Neural progenitor cell (in vitro differentiated cells): ENCODE measurements around the gene BOK.

Experiments
- CTCF ChIP-seq: fragments of 200-600 bp; sonication (generic); IDR thresholded peaks from 2 replicates; pipeline ENCODE4 v1.5.1; 2017; ENCODE audit warnings: antibody characterized with exemption, mild to moderate bottlenecking
- EZH2 ChIP-seq: fragments of 200-600 bp; sonication (generic); IDR thresholded peaks from 2 replicates; pipeline ENCODE4 v1.6.1; 2017; ENCODE audit warnings: antibody characterized with exemption, mild to moderate bottlenecking, moderate library complexity
- EZH2phosphoT487 ChIP-seq: fragments of 200-600 bp; sonication (generic); IDR thresholded peaks from 2 replicates; pipeline ENCODE4 v1.6.1; 2017; ENCODE audit warnings: antibody characterized with exemption

GRCh38 chr2:241555711-241556110 lies 2.8 kb upstream of the BOK start:
- TF ChIP-seq CTCF (no peak), EZH2 (no peak), EZH2phosphoT487 (no peak)
